T-helper 22 cell (primary cell): Measurements from ENCODE around the gene ACSS1.

ENCODE experiments used
- DNase-seq: peaks from one replicate; pipeline ENCODE4 v3.0.0-alpha.2; 2020; ENCODE audit warnings: low read depth

Gene ACSS1

DNA sequence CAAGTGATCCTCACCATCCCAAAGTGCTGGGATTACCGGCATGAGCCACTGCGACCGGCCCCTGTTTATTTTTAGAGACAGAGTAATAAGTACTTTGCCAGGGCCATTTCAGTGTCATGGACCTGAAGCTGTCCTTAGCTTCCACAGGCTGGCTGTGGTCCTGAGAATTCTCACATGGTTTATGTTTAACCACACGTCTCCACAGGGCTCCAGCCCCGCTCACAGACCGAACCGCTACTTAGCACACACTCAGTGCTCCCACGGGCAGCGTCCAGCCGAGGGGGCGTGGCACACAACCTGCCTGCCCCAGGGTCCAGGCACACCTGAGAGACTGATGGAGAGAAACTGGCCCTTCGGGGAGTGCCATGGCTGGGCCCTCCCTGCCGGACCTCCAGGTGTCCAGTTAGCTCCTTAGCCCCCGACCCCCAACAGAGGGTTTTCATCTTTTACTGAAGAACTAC is 11.7 kb downstream of the ACSS1 start:
- DNase-seq, result no peak

DNA sequence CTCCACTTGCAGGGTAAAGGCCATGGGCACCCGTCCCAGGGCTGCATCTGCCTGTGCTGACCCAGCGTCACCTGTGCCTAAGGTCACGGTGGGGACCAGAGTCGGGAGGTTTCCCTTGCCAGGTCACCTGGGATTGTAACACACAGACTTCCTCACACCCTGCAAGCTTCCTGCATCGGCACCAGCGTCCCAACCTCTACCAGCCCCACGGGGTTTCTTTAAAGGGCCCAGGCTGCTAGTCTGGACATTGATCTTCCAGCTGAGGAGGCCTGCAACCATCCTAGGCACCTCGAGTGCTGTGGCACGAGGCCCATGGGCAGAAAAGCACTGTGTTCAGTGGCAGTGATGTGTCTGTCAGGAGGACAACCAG is 12.6 kb downstream of the ACSS1 start:
- DNase-seq, result no peak

GRCh38 chr20:25044660-25045342 is 13.1 kb downstream of the ACSS1 start:
- DNase-seq, result no peak

DNA sequence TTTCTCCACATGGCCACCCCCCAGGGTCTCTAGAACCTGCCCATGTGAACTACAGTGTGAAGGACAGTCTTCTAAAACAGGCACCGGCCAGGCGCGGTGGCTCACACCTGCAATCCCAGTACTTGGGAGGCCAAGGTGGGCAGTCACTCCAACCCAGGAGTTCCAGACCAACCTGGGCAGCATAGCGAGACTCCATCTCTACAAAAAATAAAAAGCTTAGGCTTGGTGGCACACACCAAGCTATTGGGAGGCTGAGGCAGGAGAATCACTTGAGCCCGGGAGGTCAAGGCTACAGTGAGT is 13.7 kb downstream of the ACSS1 start:
- DNase-seq, result no peak

DNA sequence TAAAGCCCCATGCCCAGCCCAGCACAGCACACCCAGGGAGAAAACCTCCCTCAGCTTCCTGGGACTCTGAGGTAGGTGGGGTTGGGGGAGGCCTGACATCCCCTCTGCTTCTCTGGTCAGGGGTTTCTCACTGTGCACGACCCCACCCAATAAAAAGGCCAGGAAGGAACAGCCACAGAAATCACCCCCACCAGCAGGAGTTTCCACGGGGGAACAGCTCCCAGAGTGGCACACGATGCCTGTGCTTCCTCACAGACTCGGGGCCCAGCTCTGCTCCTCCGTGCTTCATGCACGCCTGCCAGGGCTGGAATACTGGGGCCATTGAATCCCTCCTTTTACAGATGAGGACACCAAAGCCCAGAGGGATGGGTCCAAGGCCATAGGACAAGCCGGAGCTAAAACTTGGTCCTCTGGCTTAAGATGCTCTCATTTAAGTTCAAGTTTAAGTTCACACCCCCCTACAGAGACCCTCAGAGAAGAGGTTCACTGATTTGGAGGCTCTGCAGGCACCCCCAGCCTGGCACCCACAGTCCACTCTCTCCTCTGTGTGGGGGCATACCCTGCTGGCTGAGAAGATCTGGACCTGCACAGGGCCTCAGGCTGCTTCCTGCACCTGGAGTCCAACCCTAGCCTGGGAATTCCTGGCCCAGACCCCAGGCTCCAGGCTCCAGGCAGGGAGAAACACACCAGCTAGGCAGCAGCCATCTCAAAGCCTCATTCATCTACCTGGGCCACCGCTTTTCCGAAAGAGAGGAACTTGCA is 14.3 kb downstream of the ACSS1 start:
- DNase-seq, result no peak

DNA sequence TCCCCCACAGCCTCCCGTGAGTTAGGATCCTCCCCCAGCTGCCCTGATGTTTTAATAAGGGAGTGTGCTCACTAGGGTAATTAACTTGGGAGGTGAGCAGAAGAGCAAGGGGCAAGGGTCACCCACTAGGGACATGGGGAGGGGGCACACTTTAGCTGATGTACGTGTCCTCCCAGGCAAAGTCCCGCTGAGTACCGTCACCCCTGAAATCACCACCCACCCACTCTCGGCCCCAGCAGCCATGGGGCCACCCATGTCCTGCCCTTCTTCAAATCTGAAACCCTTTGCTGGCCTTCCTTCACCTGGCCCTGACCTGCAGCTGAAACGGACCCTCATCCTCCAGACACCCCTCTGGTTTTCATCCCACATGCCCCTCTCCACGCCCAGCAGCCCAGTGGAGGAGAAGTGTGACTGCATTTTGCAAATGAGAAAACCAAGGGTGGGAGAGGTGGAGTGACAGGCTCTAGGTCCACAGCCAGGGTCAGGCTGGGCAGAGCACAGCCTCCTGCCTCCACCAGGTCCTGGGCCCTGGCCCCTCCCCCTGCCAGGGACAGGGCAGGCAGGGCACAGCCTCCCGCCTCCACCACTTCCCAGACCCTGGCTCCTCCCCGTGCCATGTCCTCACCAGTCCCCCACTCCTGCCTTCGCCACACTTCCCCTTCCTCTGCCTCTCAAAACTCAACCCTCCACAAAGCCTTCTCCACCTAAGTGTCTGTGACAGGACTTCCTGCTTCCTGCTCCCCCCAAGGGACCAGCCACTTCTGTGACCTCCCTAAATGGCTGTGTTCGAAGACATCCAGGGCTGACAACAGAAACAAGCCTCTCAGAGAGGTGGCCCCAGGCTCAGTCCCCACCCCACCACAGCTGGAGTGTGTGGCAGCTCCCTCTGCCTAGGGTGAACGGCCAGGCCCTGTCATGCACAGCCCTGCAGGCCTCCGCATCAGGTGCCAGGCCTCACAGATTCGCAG is 15.1 kb downstream of the ACSS1 start:
- peak; percentile 7 for DNase-seq

DNA sequence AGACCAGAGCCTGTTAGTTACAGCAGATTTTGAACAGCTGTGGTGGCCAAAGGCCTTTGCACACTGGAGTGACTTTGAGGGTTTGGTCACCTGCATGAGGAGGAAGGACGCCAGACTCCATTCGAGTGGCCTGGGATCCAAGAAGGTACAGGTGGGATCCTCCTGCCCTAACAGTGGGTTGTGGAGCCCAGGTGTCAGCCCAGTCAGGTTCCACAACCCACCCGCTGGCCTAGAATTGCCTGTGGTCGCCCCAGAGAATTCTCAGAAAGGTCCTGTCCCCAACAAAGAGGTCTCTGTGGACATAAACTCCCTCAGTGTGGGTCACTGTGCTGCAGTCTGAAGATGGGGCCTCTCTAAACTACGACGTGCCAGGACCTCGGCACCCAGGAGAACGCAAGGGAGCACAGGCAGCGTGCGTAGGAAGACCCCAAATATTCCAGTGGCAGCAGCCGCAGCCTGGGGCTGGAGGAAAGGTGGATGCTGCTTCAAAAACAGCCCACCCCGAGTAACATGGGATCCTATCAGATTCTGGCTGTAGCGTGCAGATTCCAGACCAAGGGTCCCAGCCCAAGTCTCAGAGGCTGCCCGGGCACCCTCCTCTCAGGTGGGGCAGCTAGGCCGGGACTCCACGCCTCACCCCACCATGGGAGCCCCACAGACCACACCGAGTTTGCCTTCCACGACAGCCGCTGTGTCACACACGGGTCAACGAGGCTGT is 16.0 kb downstream of the ACSS1 start:
- DNase-seq, result no peak

- DNase-seq, result no peak
These were observed 17.5 kb downstream of the ACSS1 start for GRCh38 chr20:25040438-25040831.

GRCh38 chr20:25039697-25040437 is 18.1 kb downstream of the ACSS1 start:
- DNase-seq, result no peak

- no peak for DNase-seq
These were observed 19.3 kb downstream of the ACSS1 start for GRCh38 chr20:25038591-25039015.

GRCh38 chr20:25038103-25038410 is 19.9 kb downstream of the ACSS1 start:
- no peak for DNase-seq

DNA sequence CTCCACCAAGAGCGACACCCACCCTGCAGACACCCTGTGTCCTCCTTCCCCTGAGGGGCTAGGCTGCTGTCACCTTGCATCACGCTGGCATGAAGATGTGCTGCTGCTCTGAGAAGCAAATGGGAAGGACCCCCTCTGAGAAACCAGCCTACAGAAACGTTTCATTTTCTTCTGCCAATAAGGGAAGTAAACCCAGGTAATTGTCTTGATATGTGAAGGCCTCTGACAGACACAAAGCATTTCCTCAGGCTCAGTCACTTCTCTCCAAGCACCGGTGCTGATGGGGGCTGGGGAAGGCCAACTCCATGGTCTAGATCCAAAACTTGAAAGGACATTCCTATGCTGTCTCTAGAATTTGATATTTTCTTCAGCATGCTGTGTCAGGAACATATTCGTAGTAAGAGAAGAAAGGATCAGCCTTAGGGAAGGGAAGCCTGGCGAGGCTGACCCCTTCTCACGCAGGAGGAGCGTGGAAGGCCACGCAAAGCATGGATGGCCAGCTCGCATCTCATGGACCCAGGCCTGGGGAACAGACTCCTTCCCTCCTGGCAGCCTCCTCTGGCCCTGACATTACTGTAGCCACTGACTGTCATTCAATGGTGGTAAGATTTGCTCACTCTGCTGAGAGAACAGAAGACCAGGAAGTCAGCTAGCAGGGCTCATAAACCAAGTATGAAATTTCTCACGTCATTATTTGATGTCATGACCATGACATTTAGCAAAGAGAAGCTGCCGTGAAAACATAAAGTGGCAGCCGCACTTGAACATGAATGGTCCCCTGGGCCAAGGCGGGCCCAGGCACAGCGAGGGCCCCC is 20.4 kb downstream of the ACSS1 start:
- DNase-seq, result no peak

GRCh38 chr20:25036331-25036936 is 21.5 kb downstream of the ACSS1 start:
- DNase-seq, result no peak

DNA sequence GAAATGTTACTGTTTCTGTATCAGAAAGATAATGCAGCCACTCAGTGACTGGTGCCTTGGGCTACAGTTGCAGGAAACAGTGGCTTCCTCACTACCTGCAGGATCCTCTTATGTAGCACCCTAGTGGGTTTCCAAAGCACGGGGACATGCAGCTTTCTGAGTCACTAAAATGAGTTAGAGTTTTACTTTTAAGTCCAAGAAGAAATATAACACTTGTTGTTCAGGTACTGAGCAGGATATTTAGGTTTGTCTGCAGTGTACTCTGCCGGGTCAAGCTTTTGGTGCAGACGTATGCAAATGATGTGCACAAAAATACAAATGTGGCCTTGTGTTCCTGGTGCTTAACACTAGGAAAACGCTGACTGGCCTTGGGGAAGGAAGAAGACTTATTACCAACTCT is 22.0 kb downstream of the ACSS1 start:
- no peak for DNase-seq

GRCh38 chr20:25033924-25034300 is 24.0 kb downstream of the ACSS1 start:
- DNase-seq, result no peak

GRCh38 chr20:25033265-25033923 is 24.5 kb downstream of the ACSS1 start:
- no peak for DNase-seq

DNA sequence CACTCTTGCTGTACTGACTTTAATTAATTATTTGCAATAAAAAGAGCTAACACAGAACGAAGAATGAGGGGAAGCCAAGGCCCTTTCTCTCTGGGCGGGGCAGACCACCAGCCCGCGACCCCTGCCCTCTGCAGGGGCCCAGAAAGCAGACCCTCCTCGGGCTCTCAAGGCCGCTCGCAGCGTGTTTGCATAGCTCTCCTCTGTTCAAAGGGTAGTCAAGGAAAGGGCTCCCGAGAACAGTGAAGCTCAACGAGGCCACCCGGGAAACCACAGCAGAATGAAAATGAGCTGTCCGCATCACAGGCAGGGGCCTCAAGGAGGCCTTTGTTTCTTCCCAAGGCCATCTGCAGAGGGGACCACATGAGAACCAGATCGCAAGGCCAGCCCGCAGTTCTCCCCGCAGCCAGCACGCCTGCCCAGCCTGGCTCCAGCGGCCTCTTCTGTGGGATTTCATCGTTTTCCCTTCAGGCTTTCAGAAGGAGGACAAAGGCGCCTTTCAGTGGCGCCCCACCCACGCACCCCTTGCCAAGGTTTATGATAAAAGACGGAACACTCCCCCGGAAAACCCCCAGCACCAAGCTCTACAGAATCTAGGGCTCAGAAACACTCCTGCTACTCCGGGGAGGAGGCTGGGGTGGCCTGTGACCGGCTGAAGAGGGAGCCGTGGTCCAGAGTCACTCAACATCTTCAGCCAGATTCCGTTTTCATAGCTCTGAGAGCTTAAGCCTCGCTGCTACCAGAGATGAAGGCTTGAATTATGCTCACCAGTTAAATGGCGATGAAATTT is 25.3 kb downstream of the ACSS1 start:
- no peak for DNase-seq

DNA sequence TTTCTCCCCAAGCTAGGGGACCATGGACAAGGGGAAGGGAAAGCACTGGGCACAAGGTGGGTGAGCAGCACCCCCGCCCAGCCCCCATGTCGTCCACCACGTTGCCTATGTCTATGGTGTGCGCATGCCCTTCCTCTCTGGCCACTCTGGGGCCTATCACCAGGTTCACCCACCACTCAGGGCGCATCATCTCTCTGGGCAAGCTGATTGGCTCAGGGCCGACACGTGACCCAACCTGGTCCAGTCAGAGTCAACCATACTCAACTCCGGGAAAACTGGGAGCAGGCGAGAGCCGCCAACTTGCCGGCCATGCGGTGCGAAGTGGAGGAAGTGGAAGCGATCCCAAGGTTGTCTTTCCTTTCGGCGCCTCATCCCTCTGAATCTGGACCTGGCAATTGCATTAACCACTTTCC is 25.9 kb downstream of the ACSS1 start:
- DNase-seq, result no peak

GRCh38 chr20:25031241-25031640 is 26.7 kb downstream of the ACSS1 start:
- DNase-seq, result no peak
